WTC11 (cell line): ENCODE measurements around the gene METRN. TPM values are rescaled to one million over a fixed set of nuclear protein-coding genes. Genes with fewer than 3 reads are reported as not detected.

ENCODE experiments used
- ATF1 ChIP-seq: sonication (generic); formaldehyde crosslinking; IDR thresholded peaks from 2 replicates; pipeline ENCODE4 v1.8.1; 2023; ENCODE audit warnings: mild to moderate bottlenecking, moderate library complexity, missing genetic modification reagents
- CREB1 ChIP-seq: sonication (generic); formaldehyde crosslinking; IDR thresholded peaks from 2 replicates; pipeline ENCODE4 v1.8.0; 2023; ENCODE audit warnings: mild to moderate bottlenecking, missing genetic modification reagents
- CREM ChIP-seq: sonication (generic); formaldehyde crosslinking; IDR thresholded peaks from 2 replicates; pipeline ENCODE4 v1.8.1; 2022; ENCODE audit warnings: mild to moderate bottlenecking, missing genetic modification reagents, moderate library complexity
- ELF4 ChIP-seq: sonication (generic); formaldehyde crosslinking; IDR thresholded peaks from 2 replicates; pipeline ENCODE4 v1.8.1; 2022; ENCODE audit warnings: low read depth, mild to moderate bottlenecking, moderate library complexity, missing genetic modification reagents
- EMX1 ChIP-seq: fragments of 250-450 bp; sonication (Bioruptor Pico); IDR thresholded peaks from 2 replicates; pipeline ENCODE4 v1.8.0; 2021; ENCODE audit warnings: mild to moderate bottlenecking
- ESRRA ChIP-seq: sonication (generic); formaldehyde crosslinking; IDR thresholded peaks from 2 replicates; pipeline ENCODE4 v1.8.1; 2022; ENCODE audit warnings: mild to moderate bottlenecking, missing genetic modification reagents, borderline replicate concordance
- ETV6 ChIP-seq: sonication (generic); formaldehyde crosslinking; IDR thresholded peaks from 2 replicates; pipeline ENCODE4 v1.8.1; 2022; ENCODE audit warnings: mild to moderate bottlenecking, missing genetic modification reagents
- FOXK1 ChIP-seq: sonication (generic); formaldehyde crosslinking; IDR thresholded peaks from 2 replicates; pipeline ENCODE4 v1.8.0; 2022; ENCODE audit warnings: mild to moderate bottlenecking, moderate library complexity, missing genetic modification reagents
- GABPB1 ChIP-seq: sonication (generic); formaldehyde crosslinking; IDR thresholded peaks from 2 replicates; pipeline ENCODE4 v1.8.1; 2023; ENCODE audit warnings: mild to moderate bottlenecking, missing genetic modification reagents
- GRHL2 ChIP-seq: fragments of 250-450 bp; sonication (Bioruptor Pico); IDR thresholded peaks from 2 replicates; pipeline ENCODE4 v1.8.0; 2022; ENCODE audit warnings: mild to moderate bottlenecking, moderate library complexity; ENCODE audit not compliant: insufficient replicate concordance, severe bottlenecking
- NFATC4 ChIP-seq: fragments of 250-450 bp; sonication (Bioruptor Pico); IDR thresholded peaks from 2 replicates; pipeline ENCODE4 v1.9.0; 2021; ENCODE audit warnings: mild to moderate bottlenecking
- NFE2L1 ChIP-seq: sonication (generic); formaldehyde crosslinking; IDR thresholded peaks from 2 replicates; pipeline ENCODE4 v1.8.1; 2023; ENCODE audit warnings: missing genetic modification reagents
- NFYB ChIP-seq: sonication (generic); formaldehyde crosslinking; conservative IDR thresholded peaks from 2 replicates; pipeline ENCODE4 v1.8.0; 2022; ENCODE audit warnings: low read depth, missing genetic modification reagents
- RELA ChIP-seq: sonication (generic); formaldehyde crosslinking; IDR thresholded peaks from 2 replicates; pipeline ENCODE4 v1.8.1; 2022; ENCODE audit warnings: missing genetic modification reagents, mild to moderate bottlenecking, borderline replicate concordance
- RORB ChIP-seq: fragments of 250-450 bp; sonication (Bioruptor Pico); IDR thresholded peaks from 2 replicates; pipeline ENCODE4 v1.9.0; 2021; ENCODE audit warnings: mild to moderate bottlenecking
- SMAD4 ChIP-seq: sonication (generic); formaldehyde crosslinking; IDR thresholded peaks from 2 replicates; pipeline ENCODE4 v1.8.0; 2022; ENCODE audit warnings: mild to moderate bottlenecking, missing genetic modification reagents
- SOX15 ChIP-seq: fragments of 250-450 bp; sonication (Bioruptor Pico); IDR thresholded peaks from 2 replicates; pipeline ENCODE4 v1.9.0; 2021; ENCODE audit warnings: mild to moderate bottlenecking
- SP1 ChIP-seq: sonication (generic); formaldehyde crosslinking; conservative IDR thresholded peaks from 2 replicates; pipeline ENCODE4 v1.8.1; 2022; ENCODE audit warnings: missing genetic modification reagents
- TCF7 ChIP-seq: sonication (generic); formaldehyde crosslinking; IDR thresholded peaks from 2 replicates; pipeline ENCODE4 v1.8.0; 2022; ENCODE audit warnings: mild to moderate bottlenecking, low read depth, missing genetic modification reagents, moderate library complexity
- TEAD1 ChIP-seq: sonication (generic); formaldehyde crosslinking; IDR thresholded peaks from 2 replicates; pipeline ENCODE4 v1.8.0; 2022; ENCODE audit warnings: mild to moderate bottlenecking, missing genetic modification reagents
- TEAD4 ChIP-seq: sonication (generic); formaldehyde crosslinking; IDR thresholded peaks from 2 replicates; pipeline ENCODE4 v1.8.0; 2022; ENCODE audit warnings: mild to moderate bottlenecking, missing genetic modification reagents
- TP53 ChIP-seq: sonication (generic); formaldehyde crosslinking; IDR thresholded peaks from 2 replicates; pipeline ENCODE4 v1.8.1; 2023; ENCODE audit warnings: mild to moderate bottlenecking, missing genetic modification reagents
- ZBTB21 ChIP-seq: sonication (generic); formaldehyde crosslinking; IDR thresholded peaks from 2 replicates; pipeline ENCODE4 v1.8.1; 2023; ENCODE audit warnings: mild to moderate bottlenecking, missing genetic modification reagents, borderline replicate concordance
- ZNF138 ChIP-seq: sonication (generic); formaldehyde crosslinking; conservative IDR thresholded peaks from 2 replicates; pipeline ENCODE4 v1.8.1; 2022; ENCODE audit warnings: mild to moderate bottlenecking, moderate library complexity, missing genetic modification reagents
- ZNF317 ChIP-seq: sonication (generic); formaldehyde crosslinking; IDR thresholded peaks from 2 replicates; pipeline ENCODE4 v1.8.1; 2023; ENCODE audit warnings: low read depth, mild to moderate bottlenecking, moderate library complexity, missing genetic modification reagents, borderline replicate concordance
- total RNA-seq: library from RNA; stranded (reverse); gene quantifications from 3 replicates; pipeline ENCODE4 v1.2.3, GENCODE V29; 2021
- TF ChIP-seq, protein P1 (sequence below): sonication (generic); formaldehyde crosslinking; IDR thresholded peaks from 2 replicates; pipeline ENCODE4 v1.8.1; 2023; ENCODE audit warnings: mild to moderate bottlenecking, moderate library complexity, missing genetic modification reagents
- TF ChIP-seq, protein P2 (sequence below): sonication (generic); formaldehyde crosslinking; IDR thresholded peaks from 2 replicates; pipeline ENCODE4 v1.8.1; 2022; ENCODE audit warnings: mild to moderate bottlenecking, moderate library complexity, missing genetic modification reagents
- TF ChIP-seq, protein P3 (sequence below): sonication (generic); formaldehyde crosslinking; IDR thresholded peaks from 2 replicates; pipeline ENCODE4 v1.8.1; 2023; ENCODE audit warnings: mild to moderate bottlenecking, missing genetic modification reagents, moderate library complexity
- TF ChIP-seq, protein P4 (sequence below): sonication (generic); formaldehyde crosslinking; IDR thresholded peaks from 2 replicates; pipeline ENCODE4 v1.8.0; 2023; ENCODE audit warnings: missing genetic modification reagents, mild to moderate bottlenecking, borderline replicate concordance
- TF ChIP-seq, protein P5 (sequence below): fragments of 250-450 bp; sonication (Bioruptor Pico); IDR thresholded peaks from 2 replicates; pipeline ENCODE4 v1.8.0; 2021; ENCODE audit warnings: mild to moderate bottlenecking
- TF ChIP-seq, protein P6 (sequence below): fragments of 250-450 bp; sonication (Bioruptor Pico); IDR thresholded peaks from 2 replicates; pipeline ENCODE4 v1.9.0; 2021; ENCODE audit warnings: mild to moderate bottlenecking

METRN gene
- total RNA-seq, 1 experiment from 2014 or later = 30.9 TPM

DNA sequence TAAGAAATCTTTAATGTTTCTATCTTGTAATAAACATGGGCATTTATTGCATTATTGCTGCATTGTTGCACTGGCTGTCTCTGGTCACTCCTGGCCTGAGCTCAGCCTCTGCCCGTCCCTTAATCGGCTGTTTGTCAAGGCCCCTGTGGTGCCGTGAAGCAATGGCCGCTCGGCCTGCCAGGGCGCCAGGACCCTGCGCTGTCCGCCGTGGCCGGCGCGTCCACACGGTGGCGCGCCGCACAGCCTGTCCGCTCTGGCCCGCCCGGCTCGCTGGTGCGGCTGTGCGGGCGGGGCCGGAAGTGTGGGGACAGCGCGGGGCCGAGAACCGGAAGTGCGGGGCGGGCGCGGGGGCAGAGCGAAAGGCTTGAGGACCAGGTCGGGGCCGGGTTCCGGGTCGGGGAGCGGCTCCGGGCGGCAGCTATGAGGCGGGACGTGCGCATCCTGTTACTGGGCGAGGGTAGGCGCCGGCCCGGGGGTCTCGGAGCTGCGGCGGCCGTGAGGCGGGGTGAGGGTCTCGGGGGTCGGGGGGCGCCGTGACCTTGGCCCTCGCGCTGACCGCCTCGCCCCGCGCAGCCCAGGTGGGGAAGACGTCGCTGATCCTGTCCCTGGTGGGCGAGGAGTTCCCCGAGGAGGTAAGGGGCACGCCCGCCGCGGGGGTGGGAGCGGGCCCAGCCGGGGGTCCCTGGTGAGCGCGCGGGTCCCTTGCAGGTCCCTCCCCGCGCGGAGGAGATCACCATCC, 47.0 kb upstream of the METRN start, which contains the start of gene RHOT2 (continued):
- TF ChIP-seq, protein P1, sequence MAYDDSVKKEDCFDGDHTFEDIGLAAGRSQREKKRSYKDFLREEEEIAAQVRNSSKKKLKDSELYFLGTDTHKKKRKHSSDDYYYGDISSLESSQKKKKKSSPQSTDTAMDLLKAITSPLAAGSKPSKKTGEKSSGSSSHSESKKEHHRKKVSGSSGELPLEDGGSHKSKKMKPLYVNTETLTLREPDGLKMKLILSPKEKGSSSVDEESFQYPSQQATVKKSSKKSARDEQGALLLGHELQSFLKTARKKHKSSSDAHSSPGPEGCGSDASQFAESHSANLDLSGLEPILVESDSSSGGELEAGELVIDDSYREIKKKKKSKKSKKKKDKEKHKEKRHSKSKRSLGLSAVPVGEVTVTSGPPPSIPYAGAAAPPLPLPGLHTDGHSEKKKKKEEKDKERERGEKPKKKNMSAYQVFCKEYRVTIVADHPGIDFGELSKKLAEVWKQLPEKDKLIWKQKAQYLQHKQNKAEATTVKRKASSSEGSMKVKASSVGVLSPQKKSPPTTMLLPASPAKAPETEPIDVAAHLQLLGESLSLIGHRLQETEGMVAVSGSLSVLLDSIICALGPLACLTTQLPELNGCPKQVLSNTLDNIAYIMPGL = peak; percentile 100
- TF ChIP-seq SP1 (CRISPR knock-in tag) (peak; percentile 97), TCF7 (CRISPR knock-in tag) (no peak), TP53 (CRISPR knock-in tag) (peak; percentile 50; the same call in 1 of the 2 replicates), ETV6 (peak; percentile 91), CREM (peak; percentile 89), TEAD4 (CRISPR knock-in tag) (0 out of 2 replicates have a peak, but pooled peaks have one; percentile 57), SMAD4 (CRISPR knock-in tag) (no peak), ZNF317 (CRISPR knock-in tag) (no peak), GABPB1 (CRISPR knock-in tag) (peak; percentile 79), ZBTB21 (CRISPR knock-in tag) (peak; percentile 16; the same call in 1 of the 2 replicates), EMX1 (CRISPR knock-in tag) (peak; percentile 66; the same call in 1 of the 2 replicates), ESRRA (CRISPR knock-in tag) (peak; percentile 94), NFE2L1 (CRISPR knock-in tag) (no peak), RELA (CRISPR knock-in tag) (peak; percentile 64; the same call in 1 of the 2 replicates), FOXK1 (no peak; the same call in 1 of the 2 replicates), ATF1 (CRISPR knock-in tag) (0 out of 2 replicates have a peak, but pooled peaks have one; percentile 28), CREB1 (CRISPR knock-in tag) (no peak), NFYB (no peak), ZNF138 (no peak), GRHL2 (CRISPR knock-in tag) (no peak), SOX15 (CRISPR knock-in tag) (no peak), RORB (CRISPR knock-in tag) (no peak), ELF4 (CRISPR knock-in tag) (peak; percentile 38; the same call in 1 of the 2 replicates), NFATC4 (CRISPR knock-in tag) (no peak), TEAD1 (peak; percentile 81; the same call in 1 of the 2 replicates)
- TF ChIP-seq, protein P2, sequence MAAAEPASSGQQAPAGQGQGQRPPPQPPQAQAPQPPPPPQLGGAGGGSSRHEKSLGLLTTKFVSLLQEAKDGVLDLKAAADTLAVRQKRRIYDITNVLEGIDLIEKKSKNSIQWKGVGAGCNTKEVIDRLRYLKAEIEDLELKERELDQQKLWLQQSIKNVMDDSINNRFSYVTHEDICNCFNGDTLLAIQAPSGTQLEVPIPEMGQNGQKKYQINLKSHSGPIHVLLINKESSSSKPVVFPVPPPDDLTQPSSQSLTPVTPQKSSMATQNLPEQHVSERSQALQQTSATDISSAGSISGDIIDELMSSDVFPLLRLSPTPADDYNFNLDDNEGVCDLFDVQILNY (CRISPR knock-in tag) = peak; percentile 95
- TF ChIP-seq, protein P3, sequence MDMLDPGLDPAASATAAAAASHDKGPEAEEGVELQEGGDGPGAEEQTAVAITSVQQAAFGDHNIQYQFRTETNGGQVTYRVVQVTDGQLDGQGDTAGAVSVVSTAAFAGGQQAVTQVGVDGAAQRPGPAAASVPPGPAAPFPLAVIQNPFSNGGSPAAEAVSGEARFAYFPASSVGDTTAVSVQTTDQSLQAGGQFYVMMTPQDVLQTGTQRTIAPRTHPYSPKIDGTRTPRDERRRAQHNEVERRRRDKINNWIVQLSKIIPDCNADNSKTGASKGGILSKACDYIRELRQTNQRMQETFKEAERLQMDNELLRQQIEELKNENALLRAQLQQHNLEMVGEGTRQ (CRISPR knock-in tag) = peak; percentile 55
- TF ChIP-seq, protein P4, sequence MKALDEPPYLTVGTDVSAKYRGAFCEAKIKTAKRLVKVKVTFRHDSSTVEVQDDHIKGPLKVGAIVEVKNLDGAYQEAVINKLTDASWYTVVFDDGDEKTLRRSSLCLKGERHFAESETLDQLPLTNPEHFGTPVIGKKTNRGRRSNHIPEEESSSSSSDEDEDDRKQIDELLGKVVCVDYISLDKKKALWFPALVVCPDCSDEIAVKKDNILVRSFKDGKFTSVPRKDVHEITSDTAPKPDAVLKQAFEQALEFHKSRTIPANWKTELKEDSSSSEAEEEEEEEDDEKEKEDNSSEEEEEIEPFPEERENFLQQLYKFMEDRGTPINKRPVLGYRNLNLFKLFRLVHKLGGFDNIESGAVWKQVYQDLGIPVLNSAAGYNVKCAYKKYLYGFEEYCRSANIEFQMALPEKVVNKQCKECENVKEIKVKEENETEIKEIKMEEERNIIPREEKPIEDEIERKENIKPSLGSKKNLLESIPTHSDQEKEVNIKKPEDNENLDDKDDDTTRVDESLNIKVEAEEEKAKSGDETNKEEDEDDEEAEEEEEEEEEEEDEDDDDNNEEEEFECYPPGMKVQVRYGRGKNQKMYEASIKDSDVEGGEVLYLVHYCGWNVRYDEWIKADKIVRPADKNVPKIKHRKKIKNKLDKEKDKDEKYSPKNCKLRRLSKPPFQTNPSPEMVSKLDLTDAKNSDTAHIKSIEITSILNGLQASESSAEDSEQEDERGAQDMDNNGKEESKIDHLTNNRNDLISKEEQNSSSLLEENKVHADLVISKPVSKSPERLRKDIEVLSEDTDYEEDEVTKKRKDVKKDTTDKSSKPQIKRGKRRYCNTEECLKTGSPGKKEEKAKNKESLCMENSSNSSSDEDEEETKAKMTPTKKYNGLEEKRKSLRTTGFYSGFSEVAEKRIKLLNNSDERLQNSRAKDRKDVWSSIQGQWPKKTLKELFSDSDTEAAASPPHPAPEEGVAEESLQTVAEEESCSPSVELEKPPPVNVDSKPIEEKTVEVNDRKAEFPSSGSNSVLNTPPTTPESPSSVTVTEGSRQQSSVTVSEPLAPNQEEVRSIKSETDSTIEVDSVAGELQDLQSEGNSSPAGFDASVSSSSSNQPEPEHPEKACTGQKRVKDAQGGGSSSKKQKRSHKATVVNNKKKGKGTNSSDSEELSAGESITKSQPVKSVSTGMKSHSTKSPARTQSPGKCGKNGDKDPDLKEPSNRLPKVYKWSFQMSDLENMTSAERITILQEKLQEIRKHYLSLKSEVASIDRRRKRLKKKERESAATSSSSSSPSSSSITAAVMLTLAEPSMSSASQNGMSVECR (CRISPR knock-in tag) = peak; percentile 93
- TF ChIP-seq, protein P5, sequence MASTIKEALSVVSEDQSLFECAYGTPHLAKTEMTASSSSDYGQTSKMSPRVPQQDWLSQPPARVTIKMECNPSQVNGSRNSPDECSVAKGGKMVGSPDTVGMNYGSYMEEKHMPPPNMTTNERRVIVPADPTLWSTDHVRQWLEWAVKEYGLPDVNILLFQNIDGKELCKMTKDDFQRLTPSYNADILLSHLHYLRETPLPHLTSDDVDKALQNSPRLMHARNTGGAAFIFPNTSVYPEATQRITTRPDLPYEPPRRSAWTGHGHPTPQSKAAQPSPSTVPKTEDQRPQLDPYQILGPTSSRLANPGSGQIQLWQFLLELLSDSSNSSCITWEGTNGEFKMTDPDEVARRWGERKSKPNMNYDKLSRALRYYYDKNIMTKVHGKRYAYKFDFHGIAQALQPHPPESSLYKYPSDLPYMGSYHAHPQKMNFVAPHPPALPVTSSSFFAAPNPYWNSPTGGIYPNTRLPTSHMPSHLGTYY (CRISPR knock-in tag) = no peak
- TF ChIP-seq, protein P6, sequence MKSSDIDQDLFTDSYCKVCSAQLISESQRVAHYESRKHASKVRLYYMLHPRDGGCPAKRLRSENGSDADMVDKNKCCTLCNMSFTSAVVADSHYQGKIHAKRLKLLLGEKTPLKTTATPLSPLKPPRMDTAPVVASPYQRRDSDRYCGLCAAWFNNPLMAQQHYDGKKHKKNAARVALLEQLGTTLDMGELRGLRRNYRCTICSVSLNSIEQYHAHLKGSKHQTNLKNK (CRISPR knock-in tag) = no peak
